ENCODE measurements around the gene FAM13B.
"Not testable (repeated sequence)": the region's sequence is repeated elsewhere in the genome, so short reads cannot be mapped to it uniquely, and the experiment has no call there.

FAM13B gene

DNA sequence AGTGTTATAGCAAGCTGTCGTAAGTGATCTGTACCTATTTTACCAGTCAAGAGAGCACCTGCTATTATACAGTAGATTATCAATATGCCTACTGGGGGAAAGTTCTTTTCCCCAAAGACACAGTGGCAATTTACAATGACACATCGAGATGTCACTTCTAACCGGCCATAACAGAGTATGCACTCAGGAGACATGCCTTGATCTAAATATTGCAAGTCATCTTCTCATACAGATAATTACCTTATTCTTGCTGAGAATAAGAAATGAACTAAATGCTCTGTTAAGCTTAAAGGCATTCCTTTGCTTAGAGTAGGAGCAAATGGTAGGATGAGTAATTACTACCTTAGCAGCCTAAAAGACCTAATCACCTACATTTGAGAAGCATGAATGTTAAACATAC, 72.1 kb downstream of the FAM13B start:
- Histone ChIP-seq H3K4me3 (ENCODE audit: low read length) (no peak overlapping the region), H3K27ac (ENCODE audit: low read depth, low read length) (no peak overlapping the region), H3K4me1 (ENCODE audit: insufficient read depth, low read length) (no peaks in the 10 kb centered on the region), H3K27me3 (ENCODE audit: insufficient read depth, low read length) (no peaks in the 10 kb centered on the region), H3K9me3 (ENCODE audit: insufficient read depth, low read depth, low read length) (no peaks in the 10 kb centered on the region), H3K36me3 (ENCODE audit: insufficient read depth, low read length) (peaks cover 80% of the 10 kb centered on the region), H3K9ac (ENCODE audit: low read depth, low read length) (no peak overlapping the region)
- 100% methylated on average over 3 of the region's 3 CpGs for WGBS

DNA sequence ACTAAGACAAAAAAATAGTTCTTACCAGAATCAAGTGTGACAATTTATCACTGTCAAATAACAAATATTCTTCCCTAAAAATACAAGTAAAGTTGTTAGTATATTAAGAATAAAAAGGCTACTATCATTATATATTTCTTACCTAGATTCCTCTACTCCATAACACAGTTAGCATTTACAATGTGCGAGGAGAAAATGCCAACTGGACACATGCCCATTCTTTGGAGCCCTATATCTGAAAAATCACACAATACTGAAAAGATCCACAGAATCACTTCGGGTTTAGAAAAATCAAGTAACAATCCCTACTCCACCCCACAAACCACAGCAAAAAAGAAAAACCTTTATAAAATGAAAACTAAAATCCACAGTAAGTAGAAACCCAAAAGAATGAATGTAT, 72.7 kb downstream of the FAM13B start:
- no peaks in the 10 kb centered on the region for H3K9me3 ChIP-seq (ENCODE audit: insufficient read depth, low read depth, low read length)
- peaks cover 78% of the 10 kb centered on the region for H3K36me3 ChIP-seq (ENCODE audit: insufficient read depth, low read length)
- H3K9ac ChIP-seq (ENCODE audit: low read depth, low read length), result no peak overlapping the region
- no peaks in the 10 kb centered on the region for H3K4me1 ChIP-seq (ENCODE audit: insufficient read depth, low read length)
- H3K27ac ChIP-seq (ENCODE audit: low read depth, low read length), result no peak overlapping the region
- 92% methylated on average over 2 of the region's 2 CpGs for WGBS
- H3K27me3 ChIP-seq (ENCODE audit: insufficient read depth, low read length), result no peaks in the 10 kb centered on the region
- no peak overlapping the region for H3K4me3 ChIP-seq (ENCODE audit: low read length)

DNA sequence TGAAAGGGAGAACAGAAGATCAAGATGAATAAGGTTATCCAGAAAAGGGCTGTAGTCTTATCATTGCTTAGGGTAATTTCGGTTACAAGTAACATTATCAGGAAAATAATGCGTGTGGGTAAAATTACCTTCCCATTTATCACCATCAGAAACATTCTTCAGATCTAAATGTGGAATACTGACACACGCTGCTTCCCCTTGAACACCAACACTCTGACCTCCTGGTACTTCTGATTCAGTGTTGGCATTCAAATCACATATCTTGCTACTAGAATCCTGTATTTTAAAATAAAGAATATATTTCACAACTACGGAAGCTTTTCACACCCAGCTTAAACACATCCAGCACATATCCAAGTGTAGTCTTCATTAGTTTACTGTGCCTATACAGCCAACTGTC, 73.4 kb downstream of the FAM13B start:
- no peak overlapping the region for H3K9ac ChIP-seq (ENCODE audit: low read depth, low read length)
- 95% methylated on average over 4 of the region's 4 CpGs for WGBS
- H3K4me3 ChIP-seq (ENCODE audit: low read length), result no peak overlapping the region
- no peaks in the 10 kb centered on the region for H3K4me1 ChIP-seq (ENCODE audit: insufficient read depth, low read length)
- no peak overlapping the region; the same call in 1 of the 2 replicates for H3K27ac ChIP-seq (ENCODE audit: low read depth, low read length)
- peaks cover 82% of the 10 kb centered on the region for H3K36me3 ChIP-seq (ENCODE audit: insufficient read depth, low read length)
- no peaks in the 10 kb centered on the region for H3K27me3 ChIP-seq (ENCODE audit: insufficient read depth, low read length)
- no peaks in the 10 kb centered on the region for H3K9me3 ChIP-seq (ENCODE audit: insufficient read depth, low read depth, low read length)

DNA sequence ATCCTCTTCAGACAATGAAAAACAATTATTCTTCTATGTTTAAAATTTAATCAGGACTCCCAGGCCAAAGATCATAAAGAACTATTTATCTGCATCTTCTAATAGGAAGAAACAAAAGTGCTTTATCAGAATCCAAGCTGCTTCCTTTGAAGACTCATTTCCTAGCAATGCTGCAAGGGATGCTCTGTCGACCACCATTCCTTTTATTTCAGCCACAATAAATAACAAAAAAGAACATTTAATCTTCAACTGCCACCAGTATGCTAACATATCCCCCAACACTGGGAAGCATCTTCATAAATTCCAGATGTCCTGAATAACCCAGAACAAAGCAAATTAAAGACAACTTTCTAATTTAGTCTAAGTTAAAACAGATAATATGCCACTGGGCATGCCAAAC, 74.9 kb downstream of the FAM13B start:
- Histone ChIP-seq H3K9me3 (ENCODE audit: insufficient read depth, low read depth, low read length) (no peaks in the 10 kb centered on the region), H3K27ac (ENCODE audit: low read depth, low read length) (no peak overlapping the region), H3K9ac (ENCODE audit: low read depth, low read length) (no peak overlapping the region), H3K4me3 (ENCODE audit: low read length) (no peak overlapping the region), H3K36me3 (ENCODE audit: insufficient read depth, low read length) (peaks cover 88% of the 10 kb centered on the region), H3K4me1 (ENCODE audit: insufficient read depth, low read length) (no peaks in the 10 kb centered on the region), H3K27me3 (ENCODE audit: insufficient read depth, low read length) (no peaks in the 10 kb centered on the region)
- 91% methylated on average over 1 of the region's 1 CpG for WGBS

DNA sequence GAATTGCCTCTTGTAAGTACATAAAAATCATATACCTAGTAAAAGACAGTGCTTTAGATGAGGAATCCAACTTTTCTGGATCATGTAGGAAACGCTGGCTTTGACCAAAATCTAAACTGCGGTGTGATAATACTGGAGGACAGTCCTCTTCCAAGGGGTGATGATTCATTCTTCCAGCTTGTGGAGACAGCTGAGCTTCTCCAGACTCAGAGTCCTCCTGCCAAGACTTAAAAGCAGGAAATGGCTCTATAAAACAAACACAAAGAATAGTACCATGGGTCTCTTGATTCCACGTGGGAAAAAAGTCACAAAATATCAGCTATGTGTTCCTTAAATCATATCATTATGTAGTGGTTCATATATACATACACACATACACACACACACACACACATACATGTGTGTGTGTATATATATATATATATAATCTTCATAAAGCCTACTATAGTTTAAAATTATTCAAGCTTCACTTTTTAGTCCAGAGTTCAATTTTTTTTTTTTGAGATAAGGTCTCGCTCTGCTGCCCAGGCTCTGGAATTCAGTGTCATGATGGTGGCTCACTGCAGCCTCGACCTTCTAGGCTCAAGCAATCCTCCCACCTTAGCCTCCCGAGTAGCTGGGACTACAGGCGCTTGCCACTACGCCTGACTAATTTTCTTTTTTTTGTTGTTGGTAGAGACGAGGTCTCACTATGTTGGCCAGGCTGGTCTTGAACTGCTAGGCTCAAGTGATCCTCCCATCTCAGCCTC, 78.6 kb downstream of the FAM13B start:
- Histone ChIP-seq H3K9me3 (ENCODE audit: insufficient read depth, low read depth, low read length) (no peaks in the 10 kb centered on the region), H3K4me1 (ENCODE audit: insufficient read depth, low read length) (no peaks in the 10 kb centered on the region), H3K27me3 (ENCODE audit: insufficient read depth, low read length) (no peaks in the 10 kb centered on the region), H3K9ac (ENCODE audit: low read depth, low read length) (no peak overlapping the region), H3K27ac (ENCODE audit: low read depth, low read length) (no peak overlapping the region), H3K36me3 (ENCODE audit: insufficient read depth, low read length) (peaks cover 89% of the 10 kb centered on the region), H3K4me3 (ENCODE audit: low read length) (no peak overlapping the region)
- WGBS, result 95% methylated on average over 8 of the region's 9 CpGs

DNA sequence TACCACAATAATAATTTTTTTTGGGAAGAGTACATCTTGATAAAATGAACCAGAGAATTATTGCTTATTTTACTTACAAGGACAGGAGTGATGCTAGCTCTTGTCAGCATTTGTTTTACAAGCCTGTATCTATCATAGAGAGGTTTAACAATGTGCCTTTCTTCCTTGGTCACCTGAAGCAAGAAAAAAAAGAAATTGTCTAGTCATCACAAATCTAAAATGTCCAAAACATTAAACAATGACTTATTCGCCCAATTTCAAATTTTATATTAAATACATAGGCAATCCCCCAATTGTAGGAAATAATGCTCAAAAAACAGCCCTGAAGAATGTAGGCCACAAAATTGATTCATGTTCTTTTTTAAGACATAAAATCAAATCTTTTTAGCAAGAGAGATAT, 87.1 kb downstream of the FAM13B start:
- Histone ChIP-seq H3K27me3 (ENCODE audit: insufficient read depth, low read length) (no peaks in the 10 kb centered on the region), H3K4me3 (ENCODE audit: low read length) (no peak overlapping the region), H3K27ac (ENCODE audit: low read depth, low read length) (no peak overlapping the region), H3K9me3 (ENCODE audit: insufficient read depth, low read depth, low read length) (no peaks in the 10 kb centered on the region), H3K9ac (ENCODE audit: low read depth, low read length) (no peak overlapping the region), H3K36me3 (ENCODE audit: insufficient read depth, low read length) (peaks cover 99% of the 10 kb centered on the region), H3K4me1 (ENCODE audit: insufficient read depth, low read length) (no peaks in the 10 kb centered on the region)
- 100% methylated on average over 1 of the region's 1 CpG for WGBS

DNA sequence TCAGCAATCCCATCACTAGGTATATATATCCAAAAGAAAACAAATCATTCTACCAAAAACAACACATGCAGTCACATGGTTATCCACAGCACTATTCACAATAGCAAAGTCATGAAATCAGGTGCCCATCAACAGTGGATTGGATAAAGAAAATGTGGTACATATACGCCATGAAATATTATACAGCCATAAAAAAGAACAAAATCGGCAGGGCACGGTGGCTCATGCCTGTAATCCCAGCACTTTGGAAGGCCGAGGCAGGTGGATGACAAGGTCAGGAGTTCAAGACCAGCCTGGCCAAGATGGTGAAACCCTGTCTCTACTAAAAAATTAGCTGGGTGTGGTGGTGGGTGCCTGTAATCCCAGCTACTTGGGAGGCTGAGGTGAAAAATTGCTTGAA, 88.6 kb downstream of the FAM13B start:
- not testable (repeated sequence) for H3K4me1 ChIP-seq (ENCODE audit: insufficient read depth, low read length); H3K27ac ChIP-seq (ENCODE audit: low read depth, low read length); H3K4me3 ChIP-seq (ENCODE audit: low read length); H3K9me3 ChIP-seq (ENCODE audit: insufficient read depth, low read depth, low read length); H3K27me3 ChIP-seq (ENCODE audit: insufficient read depth, low read length); H3K9ac ChIP-seq (ENCODE audit: low read depth, low read length)
- peaks cover 99% of the 10 kb centered on the region for H3K36me3 ChIP-seq (ENCODE audit: insufficient read depth, low read length)
- WGBS, result 99% methylated on average over 4 of the region's 4 CpGs

DNA sequence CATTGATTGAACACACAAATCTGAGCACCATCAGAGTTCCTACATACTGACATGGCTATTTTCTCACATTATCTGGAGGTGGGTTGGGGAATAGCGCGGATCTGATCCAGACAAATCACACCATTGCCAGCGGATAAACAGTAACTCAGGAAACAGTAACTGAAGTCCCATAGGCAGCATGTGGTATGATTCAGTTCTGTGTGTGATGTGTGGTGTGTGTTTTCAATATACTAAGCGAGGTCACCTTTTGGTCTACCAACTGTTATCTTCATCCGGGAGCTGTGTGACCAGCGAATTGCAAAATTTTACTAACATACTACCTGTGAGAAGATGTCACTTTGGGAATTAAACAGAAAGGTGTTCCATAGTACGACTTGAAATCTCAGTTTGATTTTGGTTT, 93.5 kb downstream of the FAM13B start:
- Histone ChIP-seq H3K9ac (ENCODE audit: low read depth, low read length) (no peak overlapping the region), H3K4me1 (ENCODE audit: insufficient read depth, low read length) (no peaks in the 10 kb centered on the region), H3K27me3 (ENCODE audit: insufficient read depth, low read length) (no peaks in the 10 kb centered on the region), H3K27ac (ENCODE audit: low read depth, low read length) (no peak overlapping the region), H3K4me3 (ENCODE audit: low read length) (no peak overlapping the region), H3K9me3 (ENCODE audit: insufficient read depth, low read depth, low read length) (no peaks in the 10 kb centered on the region), H3K36me3 (ENCODE audit: insufficient read depth, low read length) (peaks cover 77% of the 10 kb centered on the region)
- 82% methylated on average over 7 of the region's 7 CpGs for WGBS

DNA sequence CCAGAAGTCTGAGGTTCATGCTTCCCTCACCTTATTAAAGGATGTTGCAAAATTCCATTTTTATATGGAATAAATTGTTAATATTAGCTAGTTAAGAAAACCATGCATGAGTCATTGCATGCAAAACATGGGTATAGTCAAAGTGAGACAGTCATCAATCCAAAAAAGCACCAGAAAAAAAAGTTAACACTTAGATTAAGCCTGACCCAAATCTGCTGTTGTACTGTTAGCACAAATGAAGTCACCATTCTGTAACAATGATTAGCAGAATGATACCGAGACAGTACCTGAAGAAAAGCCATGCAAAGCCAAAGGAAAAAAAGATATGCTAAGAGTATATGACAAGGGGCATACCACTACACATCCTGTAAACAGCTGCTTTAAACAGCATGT, 94.1 kb downstream of the FAM13B start:
- Histone ChIP-seq H3K27me3 (ENCODE audit: insufficient read depth, low read length) (no peaks in the 10 kb centered on the region), H3K9ac (ENCODE audit: low read depth, low read length) (no peak overlapping the region), H3K27ac (ENCODE audit: low read depth, low read length) (no peak overlapping the region), H3K4me1 (ENCODE audit: insufficient read depth, low read length) (no peaks in the 10 kb centered on the region), H3K4me3 (ENCODE audit: low read length) (no peak overlapping the region), H3K36me3 (ENCODE audit: insufficient read depth, low read length) (peaks cover 71% of the 10 kb centered on the region), H3K9me3 (ENCODE audit: insufficient read depth, low read depth, low read length) (no peaks in the 10 kb centered on the region)
- 100% methylated on average over 1 of the region's 1 CpG for WGBS

DNA sequence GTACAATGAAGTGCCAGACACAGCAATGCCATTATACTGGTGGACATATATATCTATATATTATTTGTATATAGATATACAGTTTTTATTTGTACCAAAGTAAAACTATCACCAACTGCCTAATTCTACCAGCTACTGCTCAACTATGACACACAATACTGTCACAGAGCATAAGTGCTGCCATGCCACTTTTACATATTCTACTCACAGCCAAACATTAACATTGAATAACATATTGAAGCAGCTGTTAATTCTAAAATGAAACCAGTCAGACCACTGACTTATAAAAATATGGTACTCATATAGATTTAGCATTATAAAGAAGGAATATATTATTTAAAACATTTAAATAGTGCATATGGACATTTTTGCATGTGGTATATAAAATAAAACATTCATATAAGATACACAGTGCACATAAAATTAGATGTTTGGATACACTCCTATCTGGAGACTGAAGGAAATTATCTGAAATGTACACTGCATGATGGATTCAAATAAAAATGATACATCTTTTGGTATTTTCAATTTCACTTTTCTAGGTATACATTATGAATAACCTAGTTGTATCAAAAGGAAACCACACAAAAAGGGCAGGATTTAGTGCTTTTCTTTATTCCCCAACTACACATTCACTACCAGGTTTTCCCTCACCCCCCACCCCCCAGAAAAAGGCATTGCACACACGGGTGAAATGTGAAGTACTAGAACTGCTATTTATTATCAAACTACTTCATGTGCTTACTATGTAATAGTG, 94.7 kb downstream of the FAM13B start:
- Histone ChIP-seq H3K9ac (ENCODE audit: low read depth, low read length) (no peak overlapping the region), H3K4me1 (ENCODE audit: insufficient read depth, low read length) (no peaks in the 10 kb centered on the region), H3K4me3 (ENCODE audit: low read length) (no peak overlapping the region), H3K9me3 (ENCODE audit: insufficient read depth, low read depth, low read length) (no peaks in the 10 kb centered on the region), H3K27ac (ENCODE audit: low read depth, low read length) (no peak overlapping the region), H3K36me3 (ENCODE audit: insufficient read depth, low read length) (peaks cover 66% of the 10 kb centered on the region), H3K27me3 (ENCODE audit: insufficient read depth, low read length) (no peaks in the 10 kb centered on the region)
- WGBS, result no CpG with 5 or more reads among the region's 1 CpG

DNA sequence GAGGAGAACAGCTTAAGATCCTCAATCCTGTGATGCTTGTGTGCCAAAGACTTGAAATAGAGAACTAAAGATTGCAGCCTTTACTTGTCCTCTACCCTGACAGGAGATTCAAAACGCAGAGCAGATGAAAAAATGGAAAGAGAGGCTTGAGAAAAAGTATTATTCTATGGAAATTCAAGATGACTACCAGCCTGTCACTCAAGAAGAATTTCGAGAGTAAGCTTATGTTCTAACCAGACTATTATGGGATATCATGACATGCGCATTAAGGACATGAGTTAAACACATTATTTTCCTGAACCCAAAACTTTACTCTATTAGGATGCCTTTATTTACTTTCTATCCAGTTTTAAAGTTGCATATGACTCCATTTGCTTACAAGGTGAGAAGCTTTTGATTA, 97.2 kb downstream of the FAM13B start:
- Histone ChIP-seq H3K4me1 (ENCODE audit: insufficient read depth, low read length) (no peaks in the 10 kb centered on the region), H3K36me3 (ENCODE audit: insufficient read depth, low read length) (peaks cover 41% of the 10 kb centered on the region), H3K9me3 (ENCODE audit: insufficient read depth, low read depth, low read length) (no peaks in the 10 kb centered on the region), H3K27ac (ENCODE audit: low read depth, low read length) (no peak overlapping the region), H3K4me3 (ENCODE audit: low read length) (no peak overlapping the region), H3K9ac (ENCODE audit: low read depth, low read length) (no peak overlapping the region), H3K27me3 (ENCODE audit: insufficient read depth, low read length) (no peaks in the 10 kb centered on the region)
- WGBS, result 95% methylated on average over 3 of the region's 3 CpGs
